ENCODE data around the gene EFCAB14.

GRCh38 chr1:46749921-46750404 lies 31.0 kb upstream of the EFCAB14 start:
- no peak for TF ChIP-seq CTCF (IDR thresholded peaks at IDR 0.05)
- no peak for TF ChIP-seq EZH2 (IDR thresholded peaks at IDR 0.05)
- no peak for TF ChIP-seq EZH2phosphoT487 (IDR thresholded peaks at IDR 0.05)
